Stimulated activated naive CD8-positive, alpha-beta T cell treated with anti-CD3 and anti-CD28 coated beads, Interleukin-15, amount 100 ng/mL, for 72 hours (primary cell): ENCODE results near the gene MEIOC.
A peak's percentile ranks its signal among the peaks of the same experiment; 100 is the strongest.
"Not testable (repeated sequence)": the region's sequence is repeated elsewhere in the genome, so short reads cannot be mapped to it uniquely, and the experiment has no call there.

Source experiments
- ATAC-seq: fragments of 150-1000 bp; cut with Tn5 transposase; 2 replicates; pipeline ENCODE4 v1.10.0; 2021; ENCODE audit warnings: mild to moderate bottlenecking, moderate library complexity
- DNase-seq, 2 donors: peaks; one replicate each; pipeline ENCODE4 v3.0.0; 2021 to 2022
- H3K27ac Mint-ChIP-seq, 2 donors: one replicate each; pipeline ENCODE4 v1.8.0; 2022; ENCODE audit warnings: mild to moderate bottlenecking in 2 of 2, mixed read lengths in 2 of 2, moderate library complexity in 2 of 2
- H3K27me3 Mint-ChIP-seq: one replicate; pipeline ENCODE4 v1.8.0; 2022; ENCODE audit warnings: mixed read lengths
- H3K4me1 Mint-ChIP-seq: one replicate; pipeline ENCODE4 v1.8.0; 2022; ENCODE audit warnings: mild to moderate bottlenecking, mixed read lengths
- H3K4me3 Mint-ChIP-seq, 2 donors: one replicate each; pipeline ENCODE4 v1.8.0; 2022; ENCODE audit warnings: mild to moderate bottlenecking in 2 of 2, mixed read lengths in 2 of 2, moderate library complexity in 1 of 2
- H3K9me3 Mint-ChIP-seq, 2 donors: one replicate each; pipeline ENCODE4 v1.8.0; 2022; ENCODE audit warnings: mixed read lengths in 2 of 2

MEIOC gene

GRCh38 chr17:44634401-44634800, 21.9 kb upstream of the MEIOC start:
- ATAC-seq, H3K9me3 Mint-ChIP-seq, DNase-seq, H3K4me3 Mint-ChIP-seq, H3K4me1 Mint-ChIP-seq, H3K27ac Mint-ChIP-seq: not testable (repeated sequence)
- peaks cover 26% of the 10 kb centered on the region for H3K27me3 Mint-ChIP-seq

GRCh38 chr17:44636562-44636961, 19.7 kb upstream of the MEIOC start:
- H3K4me3 Mint-ChIP-seq, result no peak overlapping the region
- H3K27ac Mint-ChIP-seq, result no peak overlapping the region
- DNase-seq (no peak), ATAC-seq (no peak)
- peaks cover 14% of the 10 kb centered on the region for H3K27me3 Mint-ChIP-seq
- H3K4me1 Mint-ChIP-seq, result no peaks in the 10 kb centered on the region
- H3K9me3 Mint-ChIP-seq, result no peaks in the 10 kb centered on the region

- Mint-ChIP-seq H3K27me3 (peaks cover 14% of the 10 kb centered on the region), H3K4me3 (no peak overlapping the region), H3K9me3 (no peaks in the 10 kb centered on the region), H3K4me1 (no peaks in the 10 kb centered on the region), H3K27ac (no peak overlapping the region)
- DNase-seq (no peak), ATAC-seq (no peak)
Measured at GRCh38 chr17:44637066-44637465, 19.2 kb upstream of the MEIOC start.

GRCh38 chr17:44642834-44643233, 13.4 kb upstream of the MEIOC start:
- Mint-ChIP-seq H3K27me3 (peaks cover 31% of the 10 kb centered on the region), H3K4me3 (no peak overlapping the region), H3K4me1 (no peaks in the 10 kb centered on the region), H3K9me3 (no peaks in the 10 kb centered on the region), H3K27ac (no peak overlapping the region)
- ATAC-seq, result no peak
- no peak for DNase-seq

- Mint-ChIP-seq H3K4me3 (no peak overlapping the region), H3K9me3 (no peaks in the 10 kb centered on the region), H3K27ac (no peak overlapping the region), H3K4me1 (no peaks in the 10 kb centered on the region), H3K27me3 (peaks cover 36% of the 10 kb centered on the region)
- DNase-seq (no peak), ATAC-seq (no peak)
Measured at GRCh38 chr17:44645341-44645740, 10.9 kb upstream of the MEIOC start.

GRCh38 chr17:44646280-44646679, 10.0 kb upstream of the MEIOC start:
- peaks cover 46% of the 10 kb centered on the region for H3K27me3 Mint-ChIP-seq
- H3K9me3 Mint-ChIP-seq, result no peaks in the 10 kb centered on the region
- ATAC-seq (no peak), DNase-seq (no peak)
- no peaks in the 10 kb centered on the region for H3K4me1 Mint-ChIP-seq
- no peak overlapping the region for H3K27ac Mint-ChIP-seq
- no peak overlapping the region for H3K4me3 Mint-ChIP-seq

- Mint-ChIP-seq H3K4me3 (no peak overlapping the region), H3K27me3 (peaks cover 52% of the 10 kb centered on the region), H3K4me1 (no peaks in the 10 kb centered on the region), H3K9me3 (no peaks in the 10 kb centered on the region), H3K27ac (no peak overlapping the region)
- no peak for DNase-seq
- no peak for ATAC-seq
Measured at GRCh38 chr17:44647736-44648135, 8.5 kb upstream of the MEIOC start.

- H3K27me3 Mint-ChIP-seq, result peaks cover 50% of the 10 kb centered on the region
- H3K4me3 Mint-ChIP-seq, result no peak overlapping the region
- ATAC-seq, result no peak
- no peaks in the 10 kb centered on the region for H3K4me1 Mint-ChIP-seq
- no peak overlapping the region for H3K27ac Mint-ChIP-seq
- DNase-seq, result no peak
- H3K9me3 Mint-ChIP-seq, result no peaks in the 10 kb centered on the region
Measured at GRCh38 chr17:44648963-44649362, 7.3 kb upstream of the MEIOC start.

- ATAC-seq (no peak), DNase-seq (no peak)
- H3K27me3 Mint-ChIP-seq, result peaks cover 56% of the 10 kb centered on the region
- H3K27ac Mint-ChIP-seq, result no peak overlapping the region
- no peaks in the 10 kb centered on the region for H3K9me3 Mint-ChIP-seq
- no peak overlapping the region for H3K4me3 Mint-ChIP-seq
- H3K4me1 Mint-ChIP-seq, result peaks cover 6% of the 10 kb centered on the region
Measured at GRCh38 chr17:44651228-44651627, 5.0 kb upstream of the MEIOC start.

GRCh38 chr17:44652727-44653126, 3.5 kb upstream of the MEIOC start:
- Mint-ChIP-seq H3K9me3 (no peaks in the 10 kb centered on the region), H3K4me1 (peaks cover 16% of the 10 kb centered on the region), H3K4me3 (no peak overlapping the region), H3K27me3 (peaks cover 71% of the 10 kb centered on the region), H3K27ac (no peak overlapping the region)
- ATAC-seq, result no peak
- no peak for DNase-seq

- Mint-ChIP-seq H3K27me3 (peaks cover 68% of the 10 kb centered on the region), H3K4me1 (peaks cover 16% of the 10 kb centered on the region), H3K4me3 (no peak overlapping the region), H3K27ac (no peak overlapping the region), H3K9me3 (no peaks in the 10 kb centered on the region)
- ATAC-seq (no peak), DNase-seq (no peak)
Measured at GRCh38 chr17:44653384-44653783, 2.9 kb upstream of the MEIOC start.

GRCh38 chr17:44653954-44654353, 2.3 kb upstream of the MEIOC start:
- DNase-seq (no peak), ATAC-seq (no peak)
- no peak overlapping the region for H3K27ac Mint-ChIP-seq
- peaks cover 66% of the 10 kb centered on the region for H3K27me3 Mint-ChIP-seq
- H3K9me3 Mint-ChIP-seq, result no peaks in the 10 kb centered on the region
- H3K4me1 Mint-ChIP-seq, result peaks cover 16% of the 10 kb centered on the region
- H3K4me3 Mint-ChIP-seq, result no peak overlapping the region

- peaks cover 12% of the 10 kb centered on the region for H3K27me3 Mint-ChIP-seq
- ATAC-seq (no peak), DNase-seq (no peak)
- peaks cover 4% of the 10 kb centered on the region for H3K4me1 Mint-ChIP-seq
- H3K27ac Mint-ChIP-seq, result no peak overlapping the region
- H3K9me3 Mint-ChIP-seq, result no peaks in the 10 kb centered on the region
- H3K4me3 Mint-ChIP-seq, result no peak overlapping the region
Measured at GRCh38 chr17:44661835-44662234, 5.6 kb downstream of the MEIOC start.

GRCh38 chr17:44663095-44663494, 6.8 kb downstream of the MEIOC start:
- no peak for ATAC-seq
- Mint-ChIP-seq H3K4me3 (no peak overlapping the region), H3K9me3 (no peaks in the 10 kb centered on the region), H3K27ac (no peak overlapping the region), H3K27me3 (no peaks in the 10 kb centered on the region), H3K4me1 (no peaks in the 10 kb centered on the region)
- no peak for DNase-seq

GRCh38 chr17:44664867-44665266, 8.6 kb downstream of the MEIOC start:
- Mint-ChIP-seq H3K4me3 (no peak overlapping the region), H3K9me3 (no peaks in the 10 kb centered on the region), H3K4me1 (no peaks in the 10 kb centered on the region), H3K27me3 (no peaks in the 10 kb centered on the region), H3K27ac (no peak overlapping the region)
- DNase-seq (no peak), ATAC-seq (no peak)

GRCh38 chr17:44666006-44666405, 9.7 kb downstream of the MEIOC start:
- Mint-ChIP-seq H3K27me3 (no peaks in the 10 kb centered on the region), H3K4me3 (no peak overlapping the region), H3K4me1 (no peaks in the 10 kb centered on the region), H3K9me3 (no peaks in the 10 kb centered on the region), H3K27ac (no peak overlapping the region)
- no peak for DNase-seq
- ATAC-seq, result no peak

GRCh38 chr17:44672479-44673093, 16.3 kb downstream of the MEIOC start:
- Mint-ChIP-seq H3K4me1 (no peaks in the 10 kb centered on the region), H3K4me3 (no peak overlapping the region), H3K27ac (peak overlapping the region; percentile 27 to 48), H3K27me3 (no peaks in the 10 kb centered on the region), H3K9me3 (no peaks in the 10 kb centered on the region)
- ATAC-seq, result no peak
- no peak for DNase-seq
